GM21786 (cell line): ENCODE data around the gene E2F4.
A peak's percentile ranks its signal among the peaks of the same experiment; 100 is the strongest.

ENCODE experiments used
- ATAC-seq: cut with Tn5 transposase; IDR thresholded peaks from one replicate; pipeline ENCODE4 v1.9.1; 2021; ENCODE audit not compliant: unreplicated experiment

E2F4 gene, protein sequence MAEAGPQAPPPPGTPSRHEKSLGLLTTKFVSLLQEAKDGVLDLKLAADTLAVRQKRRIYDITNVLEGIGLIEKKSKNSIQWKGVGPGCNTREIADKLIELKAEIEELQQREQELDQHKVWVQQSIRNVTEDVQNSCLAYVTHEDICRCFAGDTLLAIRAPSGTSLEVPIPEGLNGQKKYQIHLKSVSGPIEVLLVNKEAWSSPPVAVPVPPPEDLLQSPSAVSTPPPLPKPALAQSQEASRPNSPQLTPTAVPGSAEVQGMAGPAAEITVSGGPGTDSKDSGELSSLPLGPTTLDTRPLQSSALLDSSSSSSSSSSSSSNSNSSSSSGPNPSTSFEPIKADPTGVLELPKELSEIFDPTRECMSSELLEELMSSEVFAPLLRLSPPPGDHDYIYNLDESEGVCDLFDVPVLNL

DNA sequence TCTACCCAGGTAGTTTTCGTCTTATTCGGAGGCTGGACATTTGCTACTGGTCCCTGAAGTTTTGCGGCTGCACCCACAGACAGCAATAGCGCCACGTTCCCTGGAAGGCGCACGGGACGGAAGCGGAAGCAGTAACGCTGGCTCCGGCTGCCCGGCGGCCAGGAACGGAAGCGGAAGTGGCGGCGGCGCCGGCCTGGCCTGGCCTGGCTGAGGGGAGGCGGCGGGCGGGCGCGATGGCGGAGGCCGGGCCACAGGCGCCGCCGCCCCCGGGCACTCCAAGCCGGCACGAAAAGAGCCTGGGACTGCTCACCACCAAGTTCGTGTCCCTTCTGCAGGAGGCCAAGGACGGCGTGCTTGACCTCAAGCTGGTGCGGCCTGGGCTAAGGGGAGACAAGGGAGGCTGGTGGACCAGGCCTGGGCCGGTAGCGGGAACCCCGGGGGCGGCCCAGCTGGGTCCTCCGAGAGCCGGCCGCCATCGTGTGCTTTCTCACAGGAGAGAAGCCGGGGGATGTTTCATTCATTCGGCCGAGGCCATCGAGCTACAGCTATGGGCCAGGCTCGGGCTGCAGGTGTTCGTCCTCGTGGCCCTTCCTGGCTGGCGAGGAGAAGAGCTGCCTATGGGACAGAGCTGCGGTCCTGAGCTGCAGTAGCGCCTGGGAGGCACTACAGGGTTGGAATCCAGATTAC lies at the start of gene E2F4:
Gene E2F4, plus strand, starts transcription at position 161 of the 687 bp plus-strand sequence. Its CDS starts 73 bp downstream, at position 234.
- ATAC-seq: peak; percentile 93

DNA sequence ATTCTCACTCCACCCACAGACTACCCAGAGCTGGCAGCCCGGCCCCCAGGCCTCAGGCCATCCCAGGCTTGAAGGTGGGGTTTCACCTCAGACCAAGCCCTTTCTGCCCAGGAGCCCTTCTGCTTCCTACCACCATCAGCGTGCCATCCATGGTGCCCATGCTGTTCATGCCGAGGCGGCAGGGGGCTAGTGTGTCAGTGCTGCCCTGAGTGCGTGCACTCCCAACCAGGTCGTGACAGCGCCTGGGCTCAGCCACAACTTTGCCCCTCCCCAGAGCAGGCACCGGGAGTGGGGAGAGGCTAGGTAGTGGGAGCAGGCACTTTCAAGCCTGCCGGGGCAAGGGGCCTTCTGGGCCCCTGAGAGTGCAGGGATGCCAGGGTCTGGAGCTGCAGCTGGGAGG lies 49.6 kb upstream of the E2F4 start:
- ATAC-seq: no peak

DNA sequence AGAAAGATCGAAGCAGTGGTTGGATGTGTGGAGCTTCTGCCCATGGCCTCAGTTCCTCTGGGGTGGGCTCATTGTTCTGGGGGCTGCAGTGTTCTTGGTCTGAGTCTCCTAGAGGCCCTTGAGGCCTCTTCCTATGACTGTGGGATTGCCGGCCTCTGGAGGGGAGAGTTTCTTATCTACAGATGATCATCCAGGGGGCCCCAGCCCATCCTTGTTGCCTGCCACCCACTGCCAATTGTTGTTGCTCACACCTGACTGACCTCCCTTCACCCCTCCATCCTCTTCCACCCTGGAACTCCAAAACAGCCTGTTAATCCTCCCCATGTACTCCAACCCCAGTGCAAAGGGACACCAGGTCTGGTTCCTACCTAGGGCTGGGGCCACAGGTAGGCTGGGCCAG lies 47.0 kb upstream of the E2F4 start:
- no peak for ATAC-seq

DNA sequence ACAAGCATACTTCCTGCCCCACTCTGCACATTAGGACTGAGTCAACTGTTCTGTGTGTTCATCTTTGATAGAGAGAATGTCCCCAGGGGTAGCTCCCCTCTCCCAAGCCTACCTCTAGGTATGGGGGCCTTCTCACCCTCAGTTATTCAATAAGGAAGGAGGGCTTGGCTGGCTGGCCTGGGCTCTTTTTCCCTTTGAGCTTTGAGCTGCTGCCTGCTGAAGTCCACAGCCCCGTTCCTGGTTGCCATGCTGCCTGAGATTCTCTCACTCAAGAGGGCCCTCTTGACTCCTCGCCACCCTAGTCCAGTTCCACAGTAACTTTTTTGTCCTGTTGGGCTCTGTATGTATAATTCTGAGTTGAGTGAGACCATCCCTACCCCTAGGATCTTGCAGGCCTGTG lies 46.2 kb upstream of the E2F4 start:
- no peak for ATAC-seq

DNA sequence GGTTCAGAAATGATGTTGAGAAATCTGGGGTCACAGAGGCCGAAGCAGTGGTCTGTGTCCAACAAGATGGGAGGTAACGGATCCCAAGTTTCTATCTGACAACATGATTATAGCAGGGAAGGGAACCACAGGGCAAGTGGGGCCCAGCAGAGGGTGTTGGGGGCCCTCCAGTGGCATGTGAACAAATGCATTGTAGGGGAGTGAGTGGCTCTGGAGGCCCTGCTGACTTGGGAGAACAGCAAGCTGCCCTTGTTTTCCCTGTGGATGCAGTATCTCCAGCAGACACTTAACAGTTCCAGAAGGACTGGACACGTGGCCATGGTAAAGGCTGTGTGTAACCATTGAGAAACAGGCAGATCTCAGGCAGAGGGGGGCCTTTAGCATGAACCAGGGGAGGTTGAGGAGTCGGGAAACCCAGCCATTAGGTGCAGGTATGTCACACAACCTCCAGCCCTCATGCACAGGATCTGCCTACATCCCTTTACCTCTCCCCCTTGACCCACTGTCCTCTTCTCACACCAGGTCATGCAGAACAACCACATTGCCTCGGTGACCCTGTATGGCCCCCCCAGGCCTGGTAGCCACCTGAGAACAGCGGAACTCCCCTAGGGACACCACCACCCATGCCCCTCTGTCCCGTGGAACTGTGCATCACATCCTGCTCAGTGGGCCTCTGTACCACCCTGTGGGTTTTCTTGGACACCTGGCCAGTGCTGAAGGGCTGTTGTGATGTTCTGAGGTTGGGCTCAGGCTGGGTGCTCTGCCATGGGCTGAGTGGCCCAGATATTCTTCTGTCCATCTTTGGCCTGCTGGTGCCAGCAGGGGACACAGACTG lies 45.2 kb upstream of the E2F4 start:
- ATAC-seq: no peak

DNA sequence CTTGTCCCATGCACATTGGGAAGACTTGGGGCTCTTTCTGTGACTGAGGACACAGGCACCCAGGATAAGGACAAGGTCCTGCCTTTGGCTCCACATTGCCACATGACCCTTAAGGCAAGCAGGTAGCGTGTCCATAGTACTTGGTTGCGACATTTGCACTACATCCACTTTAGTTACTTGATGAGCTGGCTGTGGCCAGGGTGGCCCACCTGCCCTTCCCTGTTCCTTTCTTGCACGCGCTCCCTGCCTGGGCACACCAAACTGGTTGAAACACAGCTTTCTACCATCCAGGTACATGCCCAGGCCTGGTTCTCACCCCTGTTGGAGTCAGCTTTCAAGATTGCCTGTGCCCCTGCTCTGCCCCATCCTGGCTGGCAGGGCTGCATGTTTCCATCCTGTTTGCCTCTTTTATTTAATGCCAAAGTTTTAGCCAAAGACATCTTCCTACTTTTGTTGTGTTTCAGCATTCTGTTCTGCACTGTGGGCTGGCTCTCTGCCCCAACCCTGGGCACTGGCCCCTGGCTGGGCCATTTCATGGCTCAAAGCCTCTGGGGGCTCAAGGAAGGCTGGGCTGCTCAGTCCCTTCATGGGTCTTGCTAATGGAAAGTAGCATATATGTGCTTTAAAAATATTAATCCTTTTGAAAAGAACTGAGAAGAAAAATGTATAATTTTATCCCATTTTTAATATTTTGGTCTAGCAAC lies 44.4 kb upstream of the E2F4 start:
- no peak for ATAC-seq

DNA sequence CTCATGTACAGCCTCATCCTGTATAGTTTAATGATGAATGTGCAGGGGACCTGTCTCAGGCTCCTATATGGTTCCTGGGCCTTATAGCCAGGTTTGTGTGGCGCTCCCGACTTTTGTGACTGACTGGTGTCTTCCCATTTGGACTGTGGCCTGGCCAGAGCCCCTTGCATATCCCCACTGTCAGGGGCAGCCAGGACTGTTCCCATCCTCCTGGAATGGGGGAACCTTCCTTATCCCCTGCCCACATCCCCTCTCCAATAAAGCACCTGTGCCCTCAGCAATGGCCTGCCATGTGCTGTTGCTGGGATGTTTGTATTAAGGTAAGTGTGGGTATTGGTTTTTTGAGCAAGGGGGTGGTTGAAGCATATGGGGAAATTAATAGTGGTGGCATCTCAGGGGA lies 43.7 kb upstream of the E2F4 start:
- ATAC-seq: no peak

DNA sequence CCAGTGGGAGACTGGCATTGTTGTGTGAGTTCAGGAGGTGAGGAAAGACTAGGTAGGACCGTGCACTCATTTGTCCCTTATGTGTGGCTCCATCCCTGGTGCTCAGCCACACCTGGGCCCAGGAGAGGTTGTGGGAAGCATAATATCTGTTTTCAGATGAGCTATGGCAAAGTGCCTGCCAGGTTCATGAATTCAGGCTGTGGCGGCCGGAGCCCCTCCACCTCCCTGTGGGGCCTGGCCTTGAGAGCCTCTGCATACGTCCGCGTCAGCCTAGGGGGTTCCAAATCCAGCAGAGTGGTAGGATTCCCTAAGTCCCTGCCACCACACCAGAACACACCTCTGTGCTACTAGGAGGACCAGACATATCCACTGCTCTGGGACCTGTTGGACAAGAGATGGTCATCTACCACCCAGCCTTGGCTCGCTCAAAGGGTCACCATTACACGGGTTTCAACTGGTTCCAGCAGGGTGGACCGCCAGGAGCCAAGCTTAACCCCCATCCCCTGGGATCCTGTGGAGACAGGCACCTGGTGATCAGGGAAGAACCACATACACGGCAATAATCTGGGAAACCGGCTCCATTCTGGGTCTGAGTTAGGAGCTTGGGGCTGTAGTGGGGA lies 43.2 kb upstream of the E2F4 start:
- ATAC-seq: no peak

DNA sequence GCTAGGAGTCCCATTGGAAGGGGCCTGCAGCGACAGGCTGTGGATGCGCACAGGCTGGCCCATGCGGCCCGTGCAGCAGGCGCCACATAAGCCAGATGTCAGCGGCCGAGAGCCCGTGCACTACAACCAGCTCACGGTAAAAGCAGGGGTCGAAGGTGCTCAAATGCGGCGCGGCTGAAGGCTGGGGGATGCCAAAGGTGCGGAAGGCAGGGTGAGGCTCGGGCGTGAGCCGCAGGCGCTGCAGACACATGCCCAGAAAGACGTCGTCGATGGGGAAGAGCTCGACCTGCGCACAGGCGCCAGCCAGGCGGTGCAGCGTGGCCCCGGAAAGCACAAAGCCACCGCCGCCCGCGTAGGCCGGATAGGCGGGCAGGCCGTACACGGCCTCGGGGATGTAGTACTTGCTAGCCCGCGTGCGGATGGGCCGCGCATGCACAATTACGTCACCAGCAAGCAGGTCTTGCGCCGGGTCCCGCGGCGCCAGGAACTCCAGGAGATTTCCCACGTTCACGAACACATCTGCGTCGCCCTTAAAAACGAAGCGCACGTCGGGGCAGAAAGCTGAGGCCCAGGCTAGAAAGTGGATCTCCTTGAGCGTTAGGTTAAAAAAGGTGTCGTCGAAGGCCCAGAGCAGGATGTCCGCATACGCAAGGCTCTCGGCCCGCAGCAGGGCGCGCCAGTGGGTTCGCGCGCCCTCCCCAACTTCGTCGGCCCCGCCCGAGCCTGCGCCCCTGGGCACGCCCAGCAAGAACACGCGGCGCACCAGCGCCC lies 42.5 kb upstream of the E2F4 start:
- ATAC-seq: no peak

DNA sequence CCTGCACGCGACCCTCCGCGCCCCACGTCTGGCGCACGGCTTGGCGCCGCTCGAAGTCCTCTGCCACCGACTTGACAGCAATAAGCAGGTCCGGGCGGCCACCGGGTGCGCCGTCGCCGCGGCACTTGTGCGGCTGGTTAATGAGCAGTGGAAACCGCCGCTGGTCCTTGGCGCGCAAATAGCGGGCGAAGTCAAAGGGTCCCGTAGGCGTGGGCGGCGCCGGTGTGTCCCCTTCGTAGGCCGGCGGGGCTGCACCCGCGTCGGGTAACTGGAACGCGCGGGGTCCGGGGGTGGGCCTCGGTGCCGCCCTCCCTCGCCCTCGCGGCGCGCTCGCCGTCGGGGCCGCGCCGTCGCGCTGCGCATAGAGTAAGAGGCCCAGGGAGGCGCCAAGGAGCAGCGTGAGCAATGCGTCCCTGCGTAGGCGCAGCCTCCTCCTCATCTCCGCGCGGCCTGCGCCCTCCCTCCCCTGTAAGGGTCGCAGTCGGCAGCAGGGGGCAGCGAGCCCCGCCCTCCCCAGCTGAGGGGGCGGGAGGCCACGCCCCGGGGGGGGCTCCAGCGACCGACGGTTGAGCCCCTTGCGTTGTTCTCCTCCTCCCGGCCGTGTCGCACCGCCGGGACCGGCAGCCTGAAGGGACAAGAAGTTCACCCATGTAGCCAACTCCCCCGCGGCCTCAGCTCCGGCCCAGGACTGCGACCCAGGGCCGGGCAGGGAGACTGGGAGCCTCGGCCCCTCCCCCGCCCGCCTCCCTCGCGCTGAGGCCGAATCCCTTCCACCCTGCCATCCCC lies 41.7 kb upstream of the E2F4 start:
- ATAC-seq: peak; percentile 29

DNA sequence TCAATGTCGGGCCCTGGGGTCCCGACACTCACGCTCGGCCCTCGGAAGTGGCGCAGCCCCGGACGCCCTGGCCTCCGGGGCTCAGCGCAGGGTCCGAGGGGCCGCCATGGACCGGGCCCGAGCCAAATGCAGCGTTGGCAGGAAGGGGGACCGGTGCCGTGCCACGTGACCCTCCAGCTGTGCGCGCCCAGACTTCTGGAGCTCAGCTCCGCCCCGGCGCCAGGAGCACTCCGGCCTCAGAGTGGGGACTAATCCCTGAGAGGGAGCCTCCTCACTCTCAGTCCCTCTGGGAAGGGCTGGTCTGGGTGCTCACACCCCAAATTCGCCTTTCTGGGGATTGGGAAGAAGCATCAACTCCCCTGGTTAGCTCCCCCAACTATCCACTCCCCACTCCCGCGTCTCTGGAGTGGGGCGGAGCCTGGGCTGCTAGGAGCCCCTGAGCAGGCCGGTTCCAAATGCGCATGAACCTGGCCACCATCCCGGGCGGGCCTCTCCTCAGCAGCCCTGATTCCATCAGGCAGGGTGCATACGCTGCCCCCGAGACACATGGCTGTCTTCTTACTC lies 41.0 kb upstream of the E2F4 start, which contains the start of gene B3GNT9:
Gene B3GNT9, minus strand, starts transcription at position 166 of the 564 bp plus-strand sequence. CDS start 513 bp downstream, outside the sequence.
- peak; percentile 49 for ATAC-seq

DNA sequence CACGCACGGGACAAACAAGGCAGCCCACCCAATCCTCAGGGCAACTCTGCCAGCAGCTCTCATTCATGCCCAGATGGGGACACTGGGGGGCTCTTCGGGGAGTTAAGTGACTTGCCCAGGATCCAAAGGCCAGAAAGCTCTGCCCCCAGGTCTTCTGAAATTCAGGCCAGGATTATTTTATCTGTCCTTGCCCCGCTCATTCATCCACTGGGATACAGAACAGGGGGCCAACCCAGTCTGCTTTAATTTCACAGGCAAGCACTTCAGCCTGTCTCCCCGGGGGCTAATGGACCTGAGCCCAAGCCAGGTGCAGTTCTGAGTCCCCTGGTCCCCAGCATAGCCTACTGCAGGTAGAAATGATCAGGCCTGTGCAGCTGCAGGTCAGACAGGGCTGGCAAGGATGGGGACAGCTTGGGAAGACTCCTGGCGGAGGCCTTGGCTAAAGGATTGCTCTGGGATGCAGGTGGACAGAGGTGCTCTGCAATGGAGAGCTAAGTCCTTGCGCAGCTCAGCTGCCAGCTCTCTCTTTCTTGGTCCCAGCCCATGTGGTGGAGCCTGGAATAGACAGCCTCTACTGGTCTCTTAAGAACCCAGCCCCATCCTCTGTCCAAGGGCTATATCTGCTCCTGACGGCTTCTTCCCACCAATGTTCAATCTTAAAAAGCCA lies 40.4 kb upstream of the E2F4 start:
- ATAC-seq: no peak

DNA sequence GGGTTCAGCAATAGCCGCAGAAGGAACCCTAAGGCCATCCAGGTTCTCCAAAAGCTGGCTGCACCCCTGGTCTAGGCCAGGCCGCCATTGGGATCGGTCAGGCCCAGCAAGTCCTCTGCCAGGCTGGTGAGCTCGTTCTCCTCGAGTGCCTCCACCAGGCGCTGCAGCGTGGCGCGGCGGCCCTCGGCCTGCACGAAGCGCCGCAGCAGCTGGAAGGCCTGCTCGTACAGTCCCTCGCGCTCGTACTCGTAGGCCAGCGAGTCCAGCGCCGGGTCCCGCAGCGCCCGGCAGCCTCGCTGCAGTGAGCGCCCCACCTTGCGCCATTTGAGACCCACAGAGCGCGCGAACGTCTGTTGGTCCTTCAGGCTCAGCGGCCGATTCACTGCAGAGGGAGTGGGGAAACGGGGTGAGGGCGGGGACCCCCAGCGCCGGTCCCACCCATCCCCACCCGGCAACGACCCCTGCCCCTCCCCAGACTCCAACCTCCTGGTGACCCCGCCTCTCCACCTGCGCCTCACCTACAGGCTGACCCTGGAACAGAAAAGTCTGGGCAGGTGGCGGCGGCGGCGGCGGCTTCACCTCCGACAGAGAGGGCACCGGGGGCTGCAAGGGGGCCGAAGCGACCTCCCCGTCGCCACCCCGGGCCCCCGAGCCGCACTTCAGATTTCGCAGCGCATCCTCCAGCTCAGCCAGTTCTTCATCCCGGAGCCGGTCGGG lies 37.2 kb upstream of the E2F4 start:
- ATAC-seq: no peak

DNA sequence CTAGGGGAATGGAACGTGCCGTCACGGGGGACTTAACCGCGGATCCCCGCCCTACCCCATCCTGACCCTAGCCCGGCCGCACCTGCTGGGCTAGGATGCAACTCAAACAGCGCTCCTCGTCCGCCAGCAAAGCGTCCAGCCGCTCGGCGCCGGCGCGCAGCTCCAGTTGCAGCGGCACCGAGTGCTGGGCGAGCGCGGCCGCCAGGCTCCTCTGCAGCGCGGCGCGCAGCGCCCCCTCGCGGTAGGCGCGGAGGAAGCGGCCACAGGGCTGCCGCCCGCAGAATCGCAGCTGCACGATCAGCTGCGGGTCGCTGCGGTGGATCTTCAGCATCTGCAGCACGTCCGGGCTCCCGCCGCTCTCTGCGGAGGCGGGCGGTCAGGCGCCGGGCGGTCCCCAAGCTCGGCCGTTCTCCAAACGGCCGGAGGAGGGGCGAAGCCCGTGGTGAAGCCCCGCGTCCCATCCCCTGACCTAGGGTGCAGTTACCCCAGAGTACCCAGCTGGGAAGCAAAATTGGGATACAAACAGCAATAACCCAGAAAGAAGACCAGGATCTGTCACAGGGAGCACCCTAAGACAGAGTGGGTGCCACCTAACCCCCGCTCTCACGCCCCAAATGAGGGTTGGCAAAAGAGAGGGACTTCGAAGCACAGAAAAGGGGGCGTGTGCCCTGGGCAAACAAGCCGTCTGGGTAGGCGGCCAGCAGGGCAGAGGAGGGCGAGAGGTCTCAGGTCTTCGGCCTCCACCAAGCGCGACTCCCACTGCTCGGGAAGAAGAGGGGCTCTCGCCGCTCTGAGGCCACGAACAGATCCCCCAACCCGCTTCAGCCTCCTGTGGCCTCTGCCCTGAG lies 36.4 kb upstream of the E2F4 start:
- ATAC-seq: no peak

DNA sequence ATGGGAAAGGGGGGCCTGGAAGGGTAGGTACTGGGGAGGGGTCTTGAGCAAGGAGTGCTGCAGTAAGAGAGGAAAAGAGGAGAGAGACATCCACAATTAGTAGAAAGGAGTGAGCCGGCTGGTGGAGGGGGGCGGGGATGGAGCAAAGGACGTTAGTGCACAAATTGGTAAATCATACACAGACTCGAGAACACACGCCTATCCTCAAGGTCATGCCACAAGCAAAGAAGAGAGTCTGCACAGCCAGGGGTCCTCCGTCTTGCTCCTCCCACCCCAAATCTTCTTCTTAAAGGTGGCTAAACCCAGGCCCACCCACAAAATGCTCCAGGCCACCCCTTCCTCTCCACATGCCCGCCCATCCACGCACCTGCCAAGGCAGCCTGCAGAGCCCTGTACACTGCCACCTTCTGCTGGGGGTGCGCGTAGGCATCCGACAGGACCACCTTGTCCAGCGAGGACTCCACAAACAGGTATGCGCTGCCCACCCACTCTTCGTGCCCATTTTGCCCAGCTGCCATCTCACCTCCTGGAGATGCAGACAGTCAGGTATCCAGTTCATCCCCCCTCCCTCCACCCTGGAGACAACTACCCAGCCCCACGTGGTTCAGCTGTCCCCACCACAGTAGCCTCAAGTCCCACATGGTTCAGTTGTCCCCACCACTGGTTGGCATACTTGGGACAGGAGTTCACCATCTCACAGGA lies 35.7 kb upstream of the E2F4 start:
- ATAC-seq: no peak
